ENCODE data around the gene GMCL2. TPM values are rescaled to one million over a fixed set of nuclear protein-coding genes. Genes with fewer than 3 reads are reported as not detected.

The GMCL2 gene
- total and polyA plus RNA-seq, 4 donors, result not detected

- H3K36me3 ChIP-seq (ENCODE audit: control insufficient read depth in 4 of 4, insufficient read depth in 3 of 4, low read depth in 1 of 4, low read length in 3 of 4), result no peaks in the 10 kb centered on the region
- TF ChIP-seq EGR1 (IDR thresholded peaks at IDR 0.05; ENCODE audit: low read depth in 2 of 2), result no peak
- TF ChIP-seq FOXA2 (IDR thresholded peaks at IDR 0.05), result no peak
- no peak for TF ChIP-seq FOXA1 (IDR thresholded peaks at IDR 0.05)
- TF ChIP-seq ZBTB33 (IDR thresholded peaks at IDR 0.05), result no peak
- TF ChIP-seq, protein P1, sequence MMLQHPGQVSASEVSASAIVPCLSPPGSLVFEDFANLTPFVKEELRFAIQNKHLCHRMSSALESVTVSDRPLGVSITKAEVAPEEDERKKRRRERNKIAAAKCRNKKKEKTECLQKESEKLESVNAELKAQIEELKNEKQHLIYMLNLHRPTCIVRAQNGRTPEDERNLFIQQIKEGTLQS (IDR thresholded peaks at IDR 0.05), result no peak
- TF ChIP-seq, protein P2, sequence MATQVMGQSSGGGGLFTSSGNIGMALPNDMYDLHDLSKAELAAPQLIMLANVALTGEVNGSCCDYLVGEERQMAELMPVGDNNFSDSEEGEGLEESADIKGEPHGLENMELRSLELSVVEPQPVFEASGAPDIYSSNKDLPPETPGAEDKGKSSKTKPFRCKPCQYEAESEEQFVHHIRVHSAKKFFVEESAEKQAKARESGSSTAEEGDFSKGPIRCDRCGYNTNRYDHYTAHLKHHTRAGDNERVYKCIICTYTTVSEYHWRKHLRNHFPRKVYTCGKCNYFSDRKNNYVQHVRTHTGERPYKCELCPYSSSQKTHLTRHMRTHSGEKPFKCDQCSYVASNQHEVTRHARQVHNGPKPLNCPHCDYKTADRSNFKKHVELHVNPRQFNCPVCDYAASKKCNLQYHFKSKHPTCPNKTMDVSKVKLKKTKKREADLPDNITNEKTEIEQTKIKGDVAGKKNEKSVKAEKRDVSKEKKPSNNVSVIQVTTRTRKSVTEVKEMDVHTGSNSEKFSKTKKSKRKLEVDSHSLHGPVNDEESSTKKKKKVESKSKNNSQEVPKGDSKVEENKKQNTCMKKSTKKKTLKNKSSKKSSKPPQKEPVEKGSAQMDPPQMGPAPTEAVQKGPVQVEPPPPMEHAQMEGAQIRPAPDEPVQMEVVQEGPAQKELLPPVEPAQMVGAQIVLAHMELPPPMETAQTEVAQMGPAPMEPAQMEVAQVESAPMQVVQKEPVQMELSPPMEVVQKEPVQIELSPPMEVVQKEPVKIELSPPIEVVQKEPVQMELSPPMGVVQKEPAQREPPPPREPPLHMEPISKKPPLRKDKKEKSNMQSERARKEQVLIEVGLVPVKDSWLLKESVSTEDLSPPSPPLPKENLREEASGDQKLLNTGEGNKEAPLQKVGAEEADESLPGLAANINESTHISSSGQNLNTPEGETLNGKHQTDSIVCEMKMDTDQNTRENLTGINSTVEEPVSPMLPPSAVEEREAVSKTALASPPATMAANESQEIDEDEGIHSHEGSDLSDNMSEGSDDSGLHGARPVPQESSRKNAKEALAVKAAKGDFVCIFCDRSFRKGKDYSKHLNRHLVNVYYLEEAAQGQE (IDR thresholded peaks at IDR 0.05), result no peak
- TF ChIP-seq, protein P3, sequence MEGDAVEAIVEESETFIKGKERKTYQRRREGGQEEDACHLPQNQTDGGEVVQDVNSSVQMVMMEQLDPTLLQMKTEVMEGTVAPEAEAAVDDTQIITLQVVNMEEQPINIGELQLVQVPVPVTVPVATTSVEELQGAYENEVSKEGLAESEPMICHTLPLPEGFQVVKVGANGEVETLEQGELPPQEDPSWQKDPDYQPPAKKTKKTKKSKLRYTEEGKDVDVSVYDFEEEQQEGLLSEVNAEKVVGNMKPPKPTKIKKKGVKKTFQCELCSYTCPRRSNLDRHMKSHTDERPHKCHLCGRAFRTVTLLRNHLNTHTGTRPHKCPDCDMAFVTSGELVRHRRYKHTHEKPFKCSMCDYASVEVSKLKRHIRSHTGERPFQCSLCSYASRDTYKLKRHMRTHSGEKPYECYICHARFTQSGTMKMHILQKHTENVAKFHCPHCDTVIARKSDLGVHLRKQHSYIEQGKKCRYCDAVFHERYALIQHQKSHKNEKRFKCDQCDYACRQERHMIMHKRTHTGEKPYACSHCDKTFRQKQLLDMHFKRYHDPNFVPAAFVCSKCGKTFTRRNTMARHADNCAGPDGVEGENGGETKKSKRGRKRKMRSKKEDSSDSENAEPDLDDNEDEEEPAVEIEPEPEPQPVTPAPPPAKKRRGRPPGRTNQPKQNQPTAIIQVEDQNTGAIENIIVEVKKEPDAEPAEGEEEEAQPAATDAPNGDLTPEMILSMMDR (IDR thresholded peaks at IDR 0.05; ENCODE audit: low read depth, low read length, missing input control), result no peak
- no peak for TF ChIP-seq TAF1 (conservative IDR thresholded peaks at IDR 0.05)
- no peak for TF ChIP-seq JUND (IDR thresholded peaks at IDR 0.05)
- TF ChIP-seq HNF4A (conservative IDR thresholded peaks at IDR 0.05), result no peak
- TF ChIP-seq GABPA (IDR thresholded peaks at IDR 0.05 in 1 of 2, conservative IDR thresholded peaks at IDR 0.05 in 1 of 2), result no peak
- no peak for TF ChIP-seq YY1 (IDR thresholded peaks at IDR 0.05)
- no peak for TF ChIP-seq NR2F2 (IDR thresholded peaks at IDR 0.05)
- no peak for TF ChIP-seq HNF4G (IDR thresholded peaks at IDR 0.05)
- H3K4me3 ChIP-seq (ENCODE audit: low read depth in 1 of 3, low read length in 3 of 3), result no peak overlapping the region
- H3K27ac ChIP-seq (ENCODE audit: low read depth in 1 of 2, low read length in 2 of 2), result no peak overlapping the region
- no peak overlapping the region for H3K9ac ChIP-seq (ENCODE audit: low read depth in 1 of 2, low read length in 2 of 2)
- H3K27me3 ChIP-seq (ENCODE audit: control insufficient read depth in 4 of 4, insufficient read depth in 4 of 4, low read length in 3 of 4), result no peaks in the 10 kb centered on the region
- no peaks in the 10 kb centered on the region for H3K4me1 ChIP-seq (ENCODE audit: control insufficient read depth in 4 of 4, insufficient read depth in 4 of 4, low read length in 3 of 4)
- no peak for DNase-seq (ENCODE audit: low spot score)
- WGBS, result 92% methylated on average over 3 of the region's 3 CpGs
- H3K9me3 ChIP-seq (ENCODE audit: control insufficient read depth in 4 of 4, low read length in 3 of 4), result no peaks in the 10 kb centered on the region
Observed at GRCh38 chr5:178174456-178174855, 12.7 kb downstream of the GMCL2 start.

DNA sequence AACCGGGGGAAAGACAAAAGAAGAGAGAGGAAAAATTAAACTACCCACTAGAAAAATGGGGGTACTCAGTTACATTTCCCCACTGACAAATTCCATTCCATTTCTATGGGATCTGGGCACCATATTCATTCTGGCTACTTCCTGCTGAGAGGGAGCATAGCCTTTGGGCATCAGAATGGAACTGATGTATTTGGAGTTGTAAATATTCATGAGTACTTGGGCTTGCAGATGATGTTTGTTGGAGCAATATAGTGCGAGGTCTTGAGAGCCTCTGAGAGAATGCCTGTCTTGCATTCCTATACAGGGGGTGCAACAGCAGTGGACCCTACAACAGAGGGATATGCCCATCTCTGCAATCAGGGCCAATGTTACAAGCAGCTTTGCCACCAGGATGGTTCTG is 16.7 kb downstream of the GMCL2 start:
- H3K9me3 ChIP-seq (ENCODE audit: control insufficient read depth in 4 of 4, low read length in 3 of 4), result no peaks in the 10 kb centered on the region
- no peak overlapping the region for H3K9ac ChIP-seq (ENCODE audit: low read depth in 1 of 2, low read length in 2 of 2)
- no peak overlapping the region for H3K4me3 ChIP-seq (ENCODE audit: low read depth in 1 of 3, low read length in 3 of 3)
- H3K27me3 ChIP-seq (ENCODE audit: control insufficient read depth in 4 of 4, insufficient read depth in 4 of 4, low read length in 3 of 4), result no peaks in the 10 kb centered on the region
- WGBS, result 82% methylated on average over 2 of the region's 2 CpGs
- no peak for DNase-seq (ENCODE audit: low spot score)
- no peaks in the 10 kb centered on the region for H3K4me1 ChIP-seq (ENCODE audit: control insufficient read depth in 4 of 4, insufficient read depth in 4 of 4, low read length in 3 of 4)
- no peak overlapping the region for H3K27ac ChIP-seq (ENCODE audit: low read depth in 1 of 2, low read length in 2 of 2)
- H3K36me3 ChIP-seq (ENCODE audit: control insufficient read depth in 4 of 4, insufficient read depth in 3 of 4, low read depth in 1 of 4, low read length in 3 of 4), result no peaks in the 10 kb centered on the region
- no peak for TF ChIP-seq HNF4A (conservative IDR thresholded peaks at IDR 0.05)
- no peak for TF ChIP-seq EGR1 (IDR thresholded peaks at IDR 0.05; ENCODE audit: low read depth in 2 of 2)
- no peak for TF ChIP-seq GABPA (IDR thresholded peaks at IDR 0.05 in 1 of 2, conservative IDR thresholded peaks at IDR 0.05 in 1 of 2)
- no peak for TF ChIP-seq TAF1 (conservative IDR thresholded peaks at IDR 0.05)
- TF ChIP-seq HNF4G (IDR thresholded peaks at IDR 0.05), result no peak
- no peak for TF ChIP-seq SP1 (IDR thresholded peaks at IDR 0.05)
- TF ChIP-seq, protein P3 (IDR thresholded peaks at IDR 0.05; ENCODE audit: low read depth, low read length, missing input control), result no peak
- no peak for TF ChIP-seq RAD21 (IDR thresholded peaks at IDR 0.05)
- TF ChIP-seq FOXA1 (IDR thresholded peaks at IDR 0.05), result no peak
- no peak for TF ChIP-seq JUND (IDR thresholded peaks at IDR 0.05)
- no peak for TF ChIP-seq YY1 (IDR thresholded peaks at IDR 0.05)
- TF ChIP-seq MAX (IDR thresholded peaks at IDR 0.05), result no peak
- TF ChIP-seq, protein P2 (IDR thresholded peaks at IDR 0.05), result no peak
- no peak for TF ChIP-seq NR2F2 (IDR thresholded peaks at IDR 0.05)
- TF ChIP-seq, protein P1 (IDR thresholded peaks at IDR 0.05), result no peak
- TF ChIP-seq FOXA2 (IDR thresholded peaks at IDR 0.05), result no peak

Data from liver (tissue), 9 donors.